A673 (cell line): ENCODE data around the gene R3HDM4. TPM values are rescaled to one million over a fixed set of nuclear protein-coding genes. Genes with fewer than 3 reads are reported as not detected.

ENCODE experiments used
- Bru-seq: library from RNA; stranded (reverse); fragments of 400-500 nt; gene quantifications from one replicate; lab custom pipeline; 2021; lab: Mats Ljungman, UMichigan
- BruChase-seq, 2 experiments: library from RNA; stranded (reverse); fragments of 400-500 nt; gene quantifications; one replicate each; lab custom pipeline; 2021; lab: Mats Ljungman, UMichigan
- BruUV-seq: library from RNA; stranded (reverse); fragments of 400-500 nt; replicated peaks from 2 replicates; lab custom pipeline; 2021; lab: Mats Ljungman, UMichigan
- CTCF ChIA-PET: fragments of 300-600 bp; sonication (Branson Sonifier 250); formaldehyde crosslinking; loops from one replicate; lab custom pipeline; 2022; ENCODE audit warnings: antibody characterized with exemption; lab: Charles Lee
- POLR2A ChIA-PET: fragments of 300-600 bp; sonication (Branson Sonifier 250); formaldehyde crosslinking; loops from one replicate; lab custom pipeline; 2022; ENCODE audit warnings: antibody characterized with exemption; ENCODE audit not compliant: low non-redundant PET; lab: Charles Lee
- DNase-seq: peaks from one replicate; pipeline ENCODE4 v3.0.0-alpha.2; 2015; ENCODE audit warnings: low spot score
- H3K27ac ChIP-seq: fragments of 200-600 bp; sonication (generic); 2 replicates; pipeline ENCODE4 v1.5.1; 2016; ENCODE audit warnings: mixed run types, low read depth, mild to moderate bottlenecking, mixed read lengths, antibody characterized with exemption, low read length; ENCODE audit not compliant: poor library complexity, severe bottlenecking
- H3K27me3 ChIP-seq: fragments of 200-600 bp; sonication (generic); replicated peaks from 2 replicates; pipeline ENCODE4 v1.6.1; 2017; ENCODE audit warnings: mixed run types, low read depth, mild to moderate bottlenecking, mixed read lengths, antibody characterized with exemption, low read length; ENCODE audit not compliant: insufficient read depth, poor library complexity
- H3K36me3 ChIP-seq: fragments of 200-600 bp; sonication (generic); 2 replicates; pipeline ENCODE4 v1.6.1; 2016; ENCODE audit warnings: mixed run types, mild to moderate bottlenecking, mixed read lengths, antibody characterized with exemption, low read length; ENCODE audit not compliant: insufficient read depth, poor library complexity, severe bottlenecking
- H3K4me1 ChIP-seq: fragments of 200-600 bp; sonication (generic); 2 replicates; pipeline ENCODE4 v1.6.1; 2017; ENCODE audit warnings: mixed run types, mild to moderate bottlenecking, mixed read lengths, antibody characterized with exemption, low read length; ENCODE audit not compliant: insufficient read depth, poor library complexity, severe bottlenecking
- H3K4me3 ChIP-seq: fragments of 200-600 bp; sonication (generic); 2 replicates; pipeline ENCODE4 v1.5.1; 2016; ENCODE audit warnings: low read depth, mixed run types, mild to moderate bottlenecking, mixed read lengths, low read length; ENCODE audit not compliant: poor library complexity, severe bottlenecking
- H3K9me3 ChIP-seq: fragments of 200-600 bp; sonication (generic); 2 replicates; pipeline ENCODE4 v1.6.1; 2016; ENCODE audit warnings: mixed run types, low read depth, mild to moderate bottlenecking, mixed read lengths, antibody characterized with exemption, low read length; ENCODE audit not compliant: poor library complexity, severe bottlenecking
- EZH2 ChIP-seq: fragments of 200-600 bp; sonication (generic); IDR thresholded peaks from 2 replicates; pipeline ENCODE4 v1.6.1; 2017; ENCODE audit warnings: borderline replicate concordance, low read depth, mild to moderate bottlenecking, mixed read lengths, antibody characterized with exemption, low read length; ENCODE audit not compliant: poor library complexity, severe bottlenecking
- intact Hi-C: fragments of 100-400 bp; cut with micrococcal nuclease; formaldehyde crosslinking; loops from one replicate; pipeline ENCODE4 v1.10.0; 2022; ENCODE audit not compliant: unreplicated experiment
- long read RNA-seq: library from polyadenylated mRNA; stranded (forward); transcript quantifications from one replicate; pipeline ENCODE4 v2.0.0, GENCODE V29; 2022
- total RNA-seq: library from RNA; stranded (reverse); gene quantifications from 2 replicates; pipeline ENCODE4 v1.2.3, GENCODE V29; 2021
- TF ChIP-seq, protein P1 (sequence below): fragments of 300-800, 200-600 bp; sonication (generic); conservative IDR thresholded peaks from 2 replicates; pipeline ENCODE4 v1.5.1; 2017; ENCODE audit warnings: low read depth, mild to moderate bottlenecking, antibody characterized with exemption, low read length, moderate library complexity, mixed read lengths

R3HDM4 gene
- total RNA-seq (39.3 and 45.5 TPM in 2 replicates), Bru-seq, nascent RNA (percentile 56 among the genes with signal in this experiment), BruChase-seq, experiment 1, labeled RNA remaining after a 2-hour chase (percentile 76 among the genes with signal in this experiment), BruChase-seq, experiment 2, labeled RNA remaining after a 6-hour chase (percentile 84 among the genes with signal in this experiment)
- long read RNA-seq, transcript R3HDM4-201 (8 exons, 1,815 nt) = major isoform, 21 of 44 reads
- long read RNA-seq, partial matches to known transcripts = 4 of 44 reads
- long read RNA-seq, other reads (novel, unspliced or antisense) = 17 of 44 reads

DNA sequence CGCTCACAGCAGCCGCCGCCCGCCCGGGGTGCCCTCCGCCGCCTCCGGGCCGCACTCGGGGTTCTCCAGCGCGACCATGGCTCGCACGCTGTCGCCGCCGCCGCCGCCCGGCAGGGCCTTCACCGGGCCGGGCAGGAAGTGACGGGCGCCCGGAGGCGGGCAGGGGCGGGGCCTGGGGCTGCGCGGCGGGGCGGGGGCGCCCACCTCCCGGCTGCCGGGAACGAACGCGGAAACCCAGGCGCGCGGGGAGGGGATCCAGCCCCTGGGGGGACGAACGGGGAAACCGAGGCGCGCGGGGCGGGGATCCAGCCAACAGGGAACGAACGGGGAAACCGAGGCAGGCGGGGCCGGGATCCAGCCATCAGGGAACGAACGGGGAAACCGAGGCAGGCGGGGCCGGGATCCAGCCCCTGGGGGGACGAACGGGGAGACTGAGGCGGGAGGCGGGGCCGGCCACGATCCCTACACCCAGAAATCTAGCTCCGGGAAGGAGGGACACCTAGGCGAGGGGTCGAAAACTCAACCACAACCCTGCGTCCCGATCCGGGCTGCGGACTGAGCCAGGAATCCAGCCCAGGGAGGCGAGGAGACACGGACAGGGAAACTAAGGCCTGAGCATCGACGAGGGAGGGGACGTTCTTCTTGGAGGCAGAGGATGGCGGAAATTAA, at the start of gene R3HDM4:
TSS of gene R3HDM4 (minus strand) at position 140 of the 669 bp plus-strand sequence. CDS start at position 78, 62 bp downstream.
- Histone ChIP-seq H3K27me3 (peaks cover 13% of the 10 kb centered on the region), H3K4me1 (peaks cover 13% of the 10 kb centered on the region), H3K36me3 (no peaks in the 10 kb centered on the region), H3K27ac (peak within 1 kb of the TSS; percentile 77), H3K9me3 (no peaks in the 10 kb centered on the region), H3K4me3 (peak within 1 kb of the TSS; percentile 89)
- DNase-seq = peak; percentile 74
- CTCF ChIA-PET = no interaction called here
- no TSS peak for BruUV-seq
- no peak for TF ChIP-seq EZH2
- TF ChIP-seq, protein P1, sequence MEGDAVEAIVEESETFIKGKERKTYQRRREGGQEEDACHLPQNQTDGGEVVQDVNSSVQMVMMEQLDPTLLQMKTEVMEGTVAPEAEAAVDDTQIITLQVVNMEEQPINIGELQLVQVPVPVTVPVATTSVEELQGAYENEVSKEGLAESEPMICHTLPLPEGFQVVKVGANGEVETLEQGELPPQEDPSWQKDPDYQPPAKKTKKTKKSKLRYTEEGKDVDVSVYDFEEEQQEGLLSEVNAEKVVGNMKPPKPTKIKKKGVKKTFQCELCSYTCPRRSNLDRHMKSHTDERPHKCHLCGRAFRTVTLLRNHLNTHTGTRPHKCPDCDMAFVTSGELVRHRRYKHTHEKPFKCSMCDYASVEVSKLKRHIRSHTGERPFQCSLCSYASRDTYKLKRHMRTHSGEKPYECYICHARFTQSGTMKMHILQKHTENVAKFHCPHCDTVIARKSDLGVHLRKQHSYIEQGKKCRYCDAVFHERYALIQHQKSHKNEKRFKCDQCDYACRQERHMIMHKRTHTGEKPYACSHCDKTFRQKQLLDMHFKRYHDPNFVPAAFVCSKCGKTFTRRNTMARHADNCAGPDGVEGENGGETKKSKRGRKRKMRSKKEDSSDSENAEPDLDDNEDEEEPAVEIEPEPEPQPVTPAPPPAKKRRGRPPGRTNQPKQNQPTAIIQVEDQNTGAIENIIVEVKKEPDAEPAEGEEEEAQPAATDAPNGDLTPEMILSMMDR = no peak
- POLR2A ChIA-PET = interaction anchor here (0.6 kb wide), 1 partner anchor 69 kb away, joined by 4 read pairs; no protein-coding TSS in a partner anchor
- intact Hi-C loops = loop anchor here (10.0 kb wide), 1 partner anchor 248 kb away; the partner anchor contains the start of gene RNF126

DNA sequence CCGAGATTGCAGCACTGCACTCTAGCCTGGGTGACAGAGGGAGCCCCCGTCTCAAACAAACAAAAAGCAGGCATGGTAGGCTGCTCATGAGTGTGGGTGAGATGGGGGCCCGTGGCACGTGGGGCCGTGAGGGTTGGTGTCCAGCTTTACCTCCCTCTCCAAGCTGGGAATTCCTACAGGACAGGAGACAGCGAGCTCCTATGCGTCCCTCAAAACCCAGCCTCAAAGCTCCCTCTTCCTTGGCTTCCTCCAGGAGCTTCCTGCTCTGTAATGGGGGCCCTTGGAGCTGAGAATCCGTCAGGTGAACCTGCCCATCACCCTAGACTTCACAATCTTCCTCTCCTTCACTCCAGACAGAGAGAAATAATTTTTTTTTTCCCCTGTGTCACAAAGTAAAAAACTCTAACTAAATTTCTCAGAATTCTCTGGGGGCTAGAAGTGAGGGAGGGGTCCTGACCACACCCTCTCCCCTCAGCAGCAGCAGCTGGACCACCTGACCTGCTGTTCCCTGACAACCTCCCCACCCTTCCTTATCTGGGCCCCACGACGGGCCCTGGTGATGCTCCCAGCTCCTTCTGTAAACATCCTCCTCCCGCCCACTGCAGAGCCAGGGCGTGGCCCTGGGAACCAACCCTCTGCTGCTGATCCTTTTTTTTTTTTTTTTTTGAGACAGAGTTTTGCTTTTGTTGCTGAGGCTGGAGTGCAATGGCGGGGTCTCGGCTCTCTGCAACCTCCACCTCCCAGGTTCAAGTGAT, 49.0 kb upstream of the R3HDM4 start:
- Histone ChIP-seq H3K4me3 (no peak overlapping the region), H3K9me3 (no peaks in the 10 kb centered on the region), H3K27ac (no peak overlapping the region), H3K27me3 (no peaks in the 10 kb centered on the region), H3K36me3 (peaks cover 6% of the 10 kb centered on the region), H3K4me1 (no peaks in the 10 kb centered on the region)
- CTCF ChIA-PET = no interaction called here
- BruUV-seq = no TSS peak
- no peak for TF ChIP-seq EZH2
- intact Hi-C loops = no loop called here
- DNase-seq = no peak
- POLR2A ChIA-PET = no interaction called here

DNA sequence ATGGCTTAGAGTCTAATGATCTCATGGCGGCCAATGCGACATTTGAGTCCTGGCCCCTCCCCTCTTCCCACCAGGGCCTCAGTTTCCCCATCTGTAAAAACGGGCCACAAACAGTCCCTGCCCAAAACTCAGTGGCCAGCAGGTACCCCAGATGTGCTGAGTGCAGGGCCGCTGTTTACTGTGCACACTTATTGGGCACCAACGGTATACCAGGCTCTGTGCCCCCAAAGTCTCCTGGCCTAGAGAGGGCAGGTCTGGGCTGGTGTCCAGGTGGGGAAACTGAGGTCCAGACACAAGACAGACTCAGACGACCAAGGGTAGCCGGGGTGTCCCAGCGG, 47.6 kb upstream of the R3HDM4 start:
- BruUV-seq = no TSS peak
- Histone ChIP-seq H3K27me3 (no peaks in the 10 kb centered on the region), H3K27ac (no peak overlapping the region), H3K36me3 (peaks cover 6% of the 10 kb centered on the region), H3K4me3 (no peak overlapping the region), H3K9me3 (no peaks in the 10 kb centered on the region), H3K4me1 (peaks cover 8% of the 10 kb centered on the region)
- no peak for DNase-seq
- ChIA-PET CTCF (no interaction called here), POLR2A (no interaction called here)
- intact Hi-C loops = no loop called here
- no peak for TF ChIP-seq EZH2
- TF ChIP-seq, protein P1 = no peak
